H1 (cell line): ENCODE data around the gene CNNM1. TPM values are rescaled to one million over a fixed set of nuclear protein-coding genes. Genes with fewer than 3 reads are reported as not detected.

Experiments used
- CTCF ChIA-PET: fragments of 300-600 bp; sonication (Branson Sonifier 250); formaldehyde crosslinking; loops from one replicate; lab custom pipeline; 2021; ENCODE audit not compliant: partially characterized antibody; lab: Charles Lee
- POLR2A ChIA-PET: fragments of 300-600 bp; sonication (Branson Sonifier 250); formaldehyde crosslinking; loops from one replicate; lab custom pipeline; 2021; ENCODE audit warnings: inconsistent platforms; ENCODE audit not compliant: partially characterized antibody; lab: Charles Lee
- DNase-seq, 2 experiments: peaks; one replicate each; pipeline versions ENCODE4 v3.0.0 to v3.0.0-alpha.2; 2010 to 2022; ENCODE audit warnings: low spot score in 2 of 2, low read depth in 1 of 2, mixed read lengths in 1 of 2
- FAIRE-seq: peaks from 2 replicates; lab custom pipeline; 2011; peaks lifted over from hg19 to GRCh38; lab: Jason Lieb, UNC
- H2AFZ ChIP-seq: 2 replicates; pipeline ENCODE4 v1.8.1; 2012; ENCODE audit warnings: low read length, inconsistent platforms
- H2AK5ac ChIP-seq: 2 replicates; pipeline ENCODE4 v1.6.1; 2013; ENCODE audit warnings: low read depth, low read length
- H2BK120ac ChIP-seq: replicated peaks from 2 replicates; pipeline ENCODE3; 2013; ENCODE audit warnings: low read depth, low read length, inconsistent platforms
- H2BK12ac ChIP-seq: 2 replicates; pipeline ENCODE4 v1.6.1; 2013; ENCODE audit warnings: low read depth, low read length
- H2BK15ac ChIP-seq: 2 replicates; pipeline ENCODE4 v1.6.1; 2013; ENCODE audit warnings: low read length
- H2BK20ac ChIP-seq: 2 replicates; pipeline ENCODE4 v1.6.1; 2013; ENCODE audit warnings: low read length
- H2BK5ac ChIP-seq: 2 replicates; pipeline ENCODE4 v1.6.1; 2013; ENCODE audit warnings: low read depth, low read length
- H3K14ac ChIP-seq: 2 replicates; pipeline ENCODE4 v1.6.1; 2013; ENCODE audit warnings: inconsistent platforms; ENCODE audit not compliant: insufficient read length
- H3K18ac ChIP-seq: 2 replicates; pipeline ENCODE4 v1.6.1; 2013; ENCODE audit warnings: low read length; ENCODE audit errors: extremely low read depth
- H3K23ac ChIP-seq: 2 replicates; pipeline ENCODE4 v1.6.1; 2013; ENCODE audit warnings: inconsistent platforms; ENCODE audit not compliant: insufficient read length
- H3K23me2 ChIP-seq: 2 replicates; pipeline ENCODE4 v1.6.1; 2013; ENCODE audit warnings: low read depth, low read length
- H3K27ac ChIP-seq: 2 replicates; pipeline ENCODE4 v1.6.1; 2011; ENCODE audit warnings: low read depth, low read length, inconsistent platforms
- H3K27me3 ChIP-seq, 4 experiments: replicated peaks in 1 of 4; 1 replicate in 1 of 4; 2 replicates in 3 of 4; pipeline versions ENCODE4 v1.6.1 to v1.8.1; 2011 to 2013; ENCODE audit warnings: low read length in 3 of 4, mild to moderate bottlenecking in 3 of 4, inconsistent platforms in 2 of 4, mixed read lengths in 2 of 4, moderate library complexity in 1 of 4; ENCODE audit not compliant: control insufficient read depth in 3 of 4, insufficient read depth in 3 of 4; ENCODE audit errors: extremely low read depth in 1 of 4
- H3K36me3 ChIP-seq, 4 experiments: 2 replicates each; pipeline versions ENCODE4 v1.6.1 to v1.8.1; 2011 to 2013; ENCODE audit warnings: mild to moderate bottlenecking in 4 of 4, low read length in 3 of 4, moderate library complexity in 2 of 4, control low read depth in 1 of 4, inconsistent platforms in 1 of 4; ENCODE audit not compliant: insufficient read depth in 4 of 4, control insufficient read depth in 2 of 4
- H3K4ac ChIP-seq: replicated peaks from 2 replicates; pipeline ENCODE3; 2013; ENCODE audit warnings: low read length, low read depth, mixed read lengths, inconsistent platforms; ENCODE audit not compliant: insufficient read length
- H3K4me1 ChIP-seq, 4 experiments: replicated peaks in 1 of 4; 1 replicate in 1 of 4; 2 replicates in 3 of 4; pipeline versions ENCODE4 v1.6.1 to v1.8.1; 2011 to 2013; ENCODE audit warnings: low read length in 3 of 4, inconsistent platforms in 2 of 4, mixed read lengths in 1 of 4; ENCODE audit not compliant: insufficient read depth in 4 of 4, control insufficient read depth in 3 of 4
- H3K4me2 ChIP-seq, 2 experiments: 2 replicates each; pipeline versions ENCODE4 v1.6.1 to v1.8.1; 2011 to 2013; ENCODE audit warnings: low read depth in 2 of 2, low read length in 2 of 2, control low read depth in 1 of 2, inconsistent platforms in 1 of 2, mild to moderate bottlenecking in 1 of 2; ENCODE audit not compliant: insufficient read depth in 1 of 2
- H3K4me3 ChIP-seq, 4 experiments: fragments of 200-600, 300-600 bp in 1 of 4; sonication (generic), shearing (Covaris generic), sonication (Bioruptor Twin) in 1 of 4; 2 replicates each; pipeline versions ENCODE4 v1.5.1 to v1.8.1; 2011 to 2016; ENCODE audit warnings: low read length in 4 of 4, low read depth in 3 of 4, control low read depth in 2 of 4, inconsistent platforms in 2 of 4, mild to moderate bottlenecking in 2 of 4, mixed read lengths in 1 of 4, moderate library complexity in 1 of 4; ENCODE audit not compliant: insufficient read depth in 2 of 4; ENCODE audit errors: extremely low read depth in 1 of 4
- H3K56ac ChIP-seq: replicated peaks from 2 replicates; pipeline ENCODE3; 2013; ENCODE audit warnings: low read depth, mild to moderate bottlenecking, mixed read lengths, low read length, inconsistent platforms; ENCODE audit not compliant: insufficient read length
- H3K79me1 ChIP-seq: 2 replicates; pipeline ENCODE4 v1.6.1; 2013; ENCODE audit warnings: low read depth, low read length, control low read depth
- H3K79me2 ChIP-seq, 2 experiments: 2 replicates each; pipeline versions ENCODE4 v1.6.1 to v1.8.1; 2012 to 2013; ENCODE audit warnings: low read length in 2 of 2, mild to moderate bottlenecking in 2 of 2, inconsistent platforms in 1 of 2; ENCODE audit not compliant: insufficient read depth in 2 of 2, control insufficient read depth in 1 of 2
- H3K9ac ChIP-seq, 4 experiments: replicated peaks in 1 of 4; 1 replicate in 1 of 4; 2 replicates in 3 of 4; pipeline versions ENCODE4 v1.6.1 to v1.8.1; 2011 to 2013; ENCODE audit warnings: low read depth in 3 of 4, low read length in 3 of 4, control low read depth in 2 of 4, mild to moderate bottlenecking in 2 of 4, moderate library complexity in 2 of 4, inconsistent platforms in 1 of 4; ENCODE audit errors: extremely low read depth in 1 of 4
- H3K9me3 ChIP-seq, 2 experiments: 2 replicates each; pipeline versions ENCODE4 v1.6.1 to v1.8.1; 2012 to 2013; ENCODE audit warnings: mild to moderate bottlenecking in 2 of 2, moderate library complexity in 2 of 2, control low read depth in 1 of 2, inconsistent platforms in 1 of 2, low read depth in 1 of 2, low read length in 1 of 2, mixed read lengths in 1 of 2; ENCODE audit not compliant: insufficient read depth in 2 of 2
- H4K20me1 ChIP-seq, 2 experiments: replicated peaks in 1 of 2; 2 replicates each; pipeline versions ENCODE3 to v1.8.1; 2011 to 2013; ENCODE audit warnings: inconsistent platforms in 2 of 2, low read length in 2 of 2, mild to moderate bottlenecking in 1 of 2; ENCODE audit not compliant: insufficient read depth in 2 of 2, control insufficient read depth in 1 of 2
- H4K5ac ChIP-seq: 2 replicates; pipeline ENCODE4 v1.6.1; 2013; ENCODE audit warnings: low read length, low read depth, mixed read lengths, inconsistent platforms; ENCODE audit not compliant: insufficient read length
- H4K8ac ChIP-seq: 2 replicates; pipeline ENCODE4 v1.8.0; 2013; ENCODE audit warnings: mild to moderate bottlenecking, moderate library complexity, low read length, inconsistent platforms; ENCODE audit not compliant: insufficient read depth; ENCODE audit errors: extremely low read depth
- H4K91ac ChIP-seq: replicated peaks from 2 replicates; pipeline ENCODE3; 2013; ENCODE audit warnings: low read length, mixed read lengths, inconsistent platforms; ENCODE audit not compliant: insufficient read length
- ATF2 ChIP-seq: IDR thresholded peaks from 2 replicates; pipeline ENCODE4 v1.6.1; 2012; ENCODE audit warnings: low read length, inconsistent platforms
- BCL11A ChIP-seq, 2 experiments: IDR thresholded peaks; one replicate each; pipeline ENCODE4 v1.6.1; 2011; ENCODE audit warnings: low read depth in 2 of 2, low read length in 2 of 2, mild to moderate bottlenecking in 2 of 2
- CHD1 ChIP-seq: IDR thresholded peaks from 2 replicates; pipeline ENCODE4 v1.6.1; 2012; ENCODE audit warnings: low read depth, low read length, improper control_type of control experiment
- EP300 ChIP-seq, 2 experiments: IDR thresholded peaks; 1 replicate in 1 of 2; 2 replicates in 1 of 2; pipeline ENCODE4 v1.6.1; 2011 to 2012; ENCODE audit warnings: low read depth in 2 of 2, low read length in 2 of 2, mild to moderate bottlenecking in 2 of 2, borderline replicate concordance in 1 of 2, inconsistent platforms in 1 of 2, moderate library complexity in 1 of 2
- HDAC2 ChIP-seq, 2 experiments: fragments of 300-600 bp in 1 of 2; sonication (generic) in 1 of 2; IDR thresholded peaks; 2 replicates each; pipeline ENCODE4 v1.6.1; 2011 to 2012; ENCODE audit warnings: low read depth in 2 of 2, low read length in 2 of 2, mild to moderate bottlenecking in 2 of 2, moderate library complexity in 2 of 2, borderline replicate concordance in 1 of 2, inconsistent platforms in 1 of 2
- JUN ChIP-seq: IDR thresholded peaks from 2 replicates; pipeline ENCODE4 v1.6.1; 2011; ENCODE audit warnings: low read depth, mild to moderate bottlenecking, improper control_type of control experiment, low read length
- NANOG ChIP-seq: IDR thresholded peaks from 2 replicates; pipeline ENCODE4 v1.6.1; 2011; ENCODE audit warnings: low read length, low read depth, mild to moderate bottlenecking, inconsistent platforms; ENCODE audit not compliant: insufficient read depth, poor library complexity, severe bottlenecking
- NRF1 ChIP-seq: IDR thresholded peaks from 2 replicates; pipeline ENCODE4 v1.6.1; 2011; ENCODE audit warnings: mild to moderate bottlenecking, low read depth, low read length, improper control_type of control experiment
- RFX5 ChIP-seq: IDR thresholded peaks from 2 replicates; pipeline ENCODE4 v1.6.1; 2011; ENCODE audit warnings: low read depth, low read length, improper control_type of control experiment, borderline replicate concordance
- RXRA ChIP-seq: IDR thresholded peaks from 2 replicates; pipeline ENCODE4 v1.6.1; 2011; ENCODE audit warnings: low read depth, mild to moderate bottlenecking, low read length, moderate library complexity; ENCODE audit not compliant: insufficient read depth
- SP2 ChIP-seq: IDR thresholded peaks from 2 replicates; pipeline ENCODE4 v1.6.1; 2012; ENCODE audit warnings: mild to moderate bottlenecking, low read length, inconsistent platforms
- SUZ12 ChIP-seq: fragments of 200-600 bp; sonication (generic); IDR thresholded peaks from 2 replicates; pipeline ENCODE4 v1.6.1; 2012; ENCODE audit warnings: mild to moderate bottlenecking, inconsistent platforms, low read length, moderate library complexity, mixed read lengths
- WGBS, 2 experiments: shearing (Covaris generic) in 1 of 2; methylation state at CpG; one replicate each; pipeline versions ENCODE4 v1.1.6 to v1.1.7; 2013 to 2015; ENCODE audit warnings: low lambda C conversion rate in 2 of 2, mixed read lengths in 2 of 2, inconsistent platforms in 1 of 2, low coverage in 1 of 2, missing lambda C conversion rate in 1 of 2; ENCODE audit not compliant: insufficient replicate concordance in 2 of 2, insufficient coverage in 1 of 2, insufficient read length in 1 of 2; ENCODE audit errors: extremely low coverage in 1 of 2, missing lambda C conversion rate in 1 of 2; 5-methylcytosine and 5-hydroxymethylcytosine counted together
- polyA plus RNA-seq, 7 experiments: library from polyadenylated mRNA; depleted of rRNA in 3 of 7; stranded (reverse) in 5 of 7; unstranded in 2 of 7; fragments of >200 nt in 5 of 7; fragments of 200-250 nt in 2 of 7; gene quantifications; 1 replicate in 5 of 7; 2 replicates in 1 of 7; 4 replicates in 1 of 7; pipeline versions ENCODE4 v1.2.1 to v1.2.3, GENCODE V29; 2011 to 2013; ENCODE audit warnings: missing spikeins in 2 of 7, mixed read lengths in 2 of 7
- total RNA-seq: library from RNA; stranded (reverse); fragmentation: NEBNext Ultra II Directional; extraction: Animal tissue kit (Norgen Biotek cat#: 25700); gene quantifications from 2 replicates; pipeline ENCODE4 v1.2.1, GENCODE V29; 2021

Gene CNNM1
- total and polyA plus RNA-seq, 2 of the 8 experiments (the other 6 are each of a cell fraction or from before 2014, with no cell fraction given) = 0.74 to 0.92 TPM

- no peak overlapping the region for H3K4me3 ChIP-seq
- no peak for FAIRE-seq
- no peak overlapping the region for H2BK20ac ChIP-seq
- H2BK12ac ChIP-seq = no peak overlapping the region
- H3K79me2 ChIP-seq = no peaks in the 10 kb centered on the region
- no peaks in the 10 kb centered on the region for H3K9me3 ChIP-seq
- no peak overlapping the region for H4K91ac ChIP-seq
- H3K4ac ChIP-seq = no peak overlapping the region
- H3K23me2 ChIP-seq = no peaks in the 10 kb centered on the region
- CTCF ChIA-PET = interaction anchor here (0.7 kb wide), 1 partner anchor 33 kb away, joined by 3 read pairs; no protein-coding TSS in a partner anchor
- no peaks in the 10 kb centered on the region; a peak in 1 of 7 replicates for H3K4me1 ChIP-seq
- H3K79me1 ChIP-seq = no peaks in the 10 kb centered on the region
- no peak overlapping the region for H2AFZ ChIP-seq
- H3K27me3 ChIP-seq = no peaks in the 10 kb centered on the region
- WGBS, 2 experiments = 88% methylated on average over 1 of the region's 1 CpG; no CpG with 5 or more reads in 1 of the 2 experiments
- no peak overlapping the region for H3K9ac ChIP-seq
- H2BK120ac ChIP-seq = no peak overlapping the region
- no peak overlapping the region for H3K23ac ChIP-seq
- no peak overlapping the region for H2BK5ac ChIP-seq
- H4K20me1 ChIP-seq = no peaks in the 10 kb centered on the region
- H3K27ac ChIP-seq = no peak overlapping the region
- POLR2A ChIA-PET = interaction anchor here (1.8 kb wide), 1 partner anchor 85 kb away, joined by 4 read pairs; the partner anchor contains the start of gene GOT1
- H3K36me3 ChIP-seq = no peaks in the 10 kb centered on the region
- no peak overlapping the region for H3K18ac ChIP-seq
- no peak overlapping the region for H3K56ac ChIP-seq
- H3K4me2 ChIP-seq = no peak overlapping the region
- no peak overlapping the region for H4K8ac ChIP-seq
- no peak overlapping the region for H4K5ac ChIP-seq
- DNase-seq = no peak
- no peak overlapping the region for H3K14ac ChIP-seq
- no peak overlapping the region for H2BK15ac ChIP-seq
- H2AK5ac ChIP-seq = no peak overlapping the region
- TF ChIP-seq NANOG (no peak), RFX5 (no peak), EP300 (IDR thresholded peaks at IDR 0.05; ENCODE audit: borderline replicate concordance in 1 of 2, low read depth in 2 of 2, low read length in 2 of 2) (no peak), HDAC2 (IDR thresholded peaks at IDR 0.05; ENCODE audit: borderline replicate concordance in 1 of 2, low read depth in 2 of 2, low read length in 2 of 2) (no peak), SUZ12 (no peak), BCL11A (IDR thresholded peaks at IDR 0.05; ENCODE audit: low read depth in 2 of 2, low read length in 2 of 2) (no peak), JUN (no peak), CHD1 (no peak), RXRA (no peak), SP2 (no peak), ATF2 (no peak), NRF1 (no peak)
Observed at GRCh38 chr10:99345350-99345749, 16.2 kb downstream of the CNNM1 start.
